HepG2 (cell line): ENCODE results near the gene SERINC1. TPM values are rescaled to one million over a fixed set of nuclear protein-coding genes. Genes with fewer than 3 reads are reported as not detected.

Source experiments
- ATAC-seq: fragments of 200-7000 bp; cut with Tn5 transposase; 3 replicates; pipeline ENCODE4 v1.9.1; 2020; ENCODE audit warnings: mild to moderate bottlenecking, moderate library complexity
- BruUV-seq: library from RNA; stranded (reverse); fragments of 400-500 nt; replicated peaks from 2 replicates; lab custom pipeline; 2021; lab: Mats Ljungman, UMichigan
- CTCF ChIA-PET: fragments of 300-600 bp; formaldehyde crosslinking; extraction: SDS; loops from one replicate; lab custom pipeline; 2021; ENCODE audit warnings: low total read pairs, inconsistent platforms, low intra/inter-chr PET ratio; lab: Yijun Ruan, JAX
- POLR2A ChIA-PET: fragments of 350-600 bp; sonication (Branson Sonifier 250); formaldehyde crosslinking; loops from one replicate; lab custom pipeline; 2020; ENCODE audit warnings: antibody characterized with exemption, inconsistent platforms; lab: Yijun Ruan, JAX
- DNase-seq: peaks from one replicate; pipeline ENCODE4 v3.0.0-alpha.2; 2015; ENCODE audit warnings: low spot score
- FAIRE-seq: peaks from 3 replicates; lab custom pipeline; 2011; peaks lifted over from hg19 to GRCh38; lab: Jason Lieb, UNC
- H2AFZ ChIP-seq: one replicate; pipeline ENCODE4 v1.6.1; 2011; ENCODE audit warnings: low read length, inconsistent platforms
- H3K27ac ChIP-seq: fragments of 300-600 bp; 3 replicates; pipeline ENCODE4 v1.8.0; 2011; ENCODE audit warnings: mixed run types, mild to moderate bottlenecking, mixed read lengths, low read length, inconsistent platforms; ENCODE audit not compliant: insufficient read depth; ENCODE audit errors: extremely low read length
- H3K27me3 ChIP-seq, 2 experiments: fragments of 200-600 bp in 1 of 2; 2 replicates in 1 of 2; 3 replicates in 1 of 2; pipeline versions ENCODE4 v1.6.0 to v1.8.0; 2011; ENCODE audit warnings: low read length in 2 of 2, mild to moderate bottlenecking in 2 of 2, moderate library complexity in 2 of 2, inconsistent platforms in 1 of 2; ENCODE audit not compliant: insufficient read depth in 2 of 2, control insufficient read depth in 1 of 2
- H3K36me3 ChIP-seq, 2 experiments: fragments of 200-600 bp in 1 of 2; replicated peaks in 1 of 2; 2 replicates in 1 of 2; 3 replicates in 1 of 2; pipeline versions ENCODE4 v1.5.1 to v1.8.0; 2011; ENCODE audit warnings: low read length in 2 of 2, inconsistent platforms in 1 of 2; ENCODE audit not compliant: insufficient read depth in 2 of 2, control insufficient read depth in 1 of 2
- H3K4me1 ChIP-seq: 2 replicates; pipeline ENCODE4 v1.5.1; 2012; ENCODE audit warnings: low read length, inconsistent platforms; ENCODE audit not compliant: insufficient read depth
- H3K4me2 ChIP-seq: 2 replicates; pipeline ENCODE4 v1.6.0; 2011; ENCODE audit warnings: low read depth, low read length, inconsistent platforms
- H3K4me3 ChIP-seq, 3 experiments: fragments of 200-600 bp in 1 of 3; sonication (generic), shearing (Covaris generic) in 1 of 3; replicated peaks in 1 of 3; 2 replicates each; pipeline ENCODE4 v1.5.1; 2011 to 2016; ENCODE audit warnings: low read length in 3 of 3, inconsistent platforms in 2 of 3, low read depth in 2 of 3, mild to moderate bottlenecking in 2 of 3, control low read depth in 1 of 3, mixed read lengths in 1 of 3; ENCODE audit not compliant: insufficient read depth in 1 of 3
- H3K79me2 ChIP-seq: one replicate; pipeline ENCODE4 v1.6.1; 2011; ENCODE audit warnings: low read length, inconsistent platforms; ENCODE audit not compliant: insufficient read depth
- H3K9ac ChIP-seq: 2 replicates; pipeline ENCODE4 v1.6.0; 2011; ENCODE audit warnings: mild to moderate bottlenecking, low read depth, low read length, inconsistent platforms; ENCODE audit not compliant: insufficient read depth
- H3K9me3 ChIP-seq: 2 replicates; pipeline ENCODE4 v1.5.1; 2012; ENCODE audit warnings: mild to moderate bottlenecking, low read length
- H4K20me1 ChIP-seq: 2 replicates; pipeline ENCODE4 v1.6.0; 2011; ENCODE audit warnings: inconsistent platforms, mild to moderate bottlenecking, low read length, moderate library complexity; ENCODE audit not compliant: insufficient read depth
- ARNTL ChIP-seq: sonication (generic); formaldehyde crosslinking; IDR thresholded peaks from 2 replicates; pipeline ENCODE4 v1.4.0; 2020; ENCODE audit warnings: mild to moderate bottlenecking, missing genetic modification reagents
- CENPT ChIP-seq: sonication (generic); formaldehyde crosslinking; IDR thresholded peaks from 2 replicates; pipeline ENCODE4 v1.8.0; 2022; ENCODE audit warnings: low read depth, mild to moderate bottlenecking, moderate library complexity, missing genetic modification reagents
- ELF4 ChIP-seq: sonication (generic); formaldehyde crosslinking; IDR thresholded peaks from 2 replicates; pipeline ENCODE4 v1.5.0; 2020; ENCODE audit warnings: missing genetic modification reagents, mild to moderate bottlenecking, moderate library complexity, borderline replicate concordance
- JUND ChIP-seq: sonication (generic); formaldehyde crosslinking; IDR thresholded peaks from 2 replicates; pipeline ENCODE4 v1.8.0; 2022; ENCODE audit warnings: mild to moderate bottlenecking, missing genetic modification reagents
- KLF13 ChIP-seq: sonication (generic); formaldehyde crosslinking; IDR thresholded peaks from 2 replicates; pipeline ENCODE4 v1.4.0; 2020; ENCODE audit warnings: mild to moderate bottlenecking, missing genetic modification reagents
- NCOA1 ChIP-seq: sonication (generic); formaldehyde crosslinking; IDR thresholded peaks from 2 replicates; pipeline ENCODE4 v1.9.0; 2021; ENCODE audit warnings: missing genetic modification reagents
- NRL ChIP-seq: sonication (generic); formaldehyde crosslinking; IDR thresholded peaks from 2 replicates; pipeline ENCODE4 v1.5.0; 2020; ENCODE audit warnings: missing genetic modification reagents, mild to moderate bottlenecking, moderate library complexity, borderline replicate concordance
- PCBP2 ChIP-seq: fragments of 200-400 bp; formaldehyde crosslinking; optimal IDR thresholded peaks from 2 replicates; pipeline ENCODE3; 2018; ENCODE audit warnings: low read length, low read depth; ENCODE audit not compliant: poor library complexity, severe bottlenecking
- PITX1 ChIP-seq: sonication (generic); formaldehyde crosslinking; IDR thresholded peaks from 2 replicates; pipeline ENCODE4 v1.5.1; 2020; ENCODE audit warnings: mild to moderate bottlenecking, missing genetic modification reagents
- SCMH1 ChIP-seq: sonication (generic); formaldehyde crosslinking; IDR thresholded peaks from 2 replicates; pipeline ENCODE4 v1.9.0; 2021; ENCODE audit warnings: missing genetic modification reagents, mild to moderate bottlenecking, borderline replicate concordance
- SIX1 ChIP-seq: sonication (generic); formaldehyde crosslinking; IDR thresholded peaks from 2 replicates; pipeline ENCODE4 v1.4.0; 2020; ENCODE audit warnings: missing genetic modification reagents, borderline replicate concordance
- SNAPC5 ChIP-seq: sonication (generic); formaldehyde crosslinking; IDR thresholded peaks from 2 replicates; pipeline ENCODE4 v1.8.1; 2023; ENCODE audit warnings: mild to moderate bottlenecking, missing genetic modification reagents, borderline replicate concordance
- TARDBP ChIP-seq: sonication (generic); formaldehyde crosslinking; IDR thresholded peaks from 2 replicates; pipeline ENCODE4 v1.8.0; 2022; ENCODE audit warnings: mild to moderate bottlenecking, missing genetic modification reagents
- YEATS2 ChIP-seq: sonication (generic); formaldehyde crosslinking; IDR thresholded peaks from 2 replicates; pipeline ENCODE4 v1.4.0; 2020; ENCODE audit warnings: missing genetic modification reagents, borderline replicate concordance
- ZBTB7B ChIP-seq: sonication (generic); formaldehyde crosslinking; IDR thresholded peaks from 2 replicates; pipeline ENCODE4 v1.4.0; 2020; ENCODE audit warnings: missing genetic modification reagents
- ZNF121 ChIP-seq: sonication (generic); formaldehyde crosslinking; IDR thresholded peaks from 2 replicates; pipeline ENCODE4 v1.5.0; 2020; ENCODE audit warnings: mild to moderate bottlenecking, missing genetic modification reagents
- ZNF138 ChIP-seq: sonication (generic); formaldehyde crosslinking; IDR thresholded peaks from 2 replicates; pipeline ENCODE4 v1.5.0; 2020; ENCODE audit warnings: mild to moderate bottlenecking, low read depth, missing genetic modification reagents
- ZNF580 ChIP-seq: IDR thresholded peaks from 2 replicates; pipeline ENCODE4 v1.6.1; 2016; ENCODE audit warnings: low read depth, borderline replicate concordance
- WGBS: methylation state at CpG from one replicate; pipeline ENCODE4 v1.1.6; 2017; ENCODE audit warnings: low lambda C conversion rate; 5-methylcytosine and 5-hydroxymethylcytosine counted together
- in situ Hi-C: cut with HindIII; loops from 2 replicates; pipeline ENCODE4 v1.10.0; 2017; ENCODE audit warnings: low pct_unique_long_range_greater_than_20kb; ENCODE audit not compliant: extremely low pct_ligation_motif_present
- intact Hi-C: fragments of 100-400 bp; cut with micrococcal nuclease; formaldehyde crosslinking; loops from one replicate; pipeline ENCODE4 v1.10.0; 2022; ENCODE audit not compliant: unreplicated experiment
- polyA plus RNA-seq, 8 experiments: library from polyadenylated mRNA; depleted of rRNA in 3 of 8; stranded (reverse) in 7 of 8; unstranded in 1 of 8; fragments of >200 nt; fragmentation: Illumina TruSeq in 4 of 8; extraction: Trizol in 4 of 8; gene quantifications; 2 replicates each; pipeline versions ENCODE4 v1.2.1 to v1.2.3, GENCODE V29; 2011 to 2016; ENCODE audit warnings: low read depth in 4 of 8, missing spikeins in 1 of 8, mixed read lengths in 1 of 8; ENCODE audit not compliant: insufficient read depth in 1 of 8
- total RNA-seq, 5 experiments: library from RNA; depleted of rRNA; stranded (reverse); fragments of >200 nt; fragmentation: Illumina TruSeq; extraction: Trizol; gene quantifications; 2 replicates each; pipeline ENCODE4 v1.2.3, GENCODE V29; 2016; ENCODE audit warnings: low read depth in 1 of 5
- TF ChIP-seq, protein P1 (sequence below): sonication (generic); formaldehyde crosslinking; IDR thresholded peaks from 2 replicates; pipeline ENCODE4 v1.4.0; 2020; ENCODE audit warnings: missing genetic modification reagents
- TF ChIP-seq, protein P2 (sequence below): sonication (generic); formaldehyde crosslinking; IDR thresholded peaks from 2 replicates; pipeline ENCODE4 v1.8.1; 2023; ENCODE audit warnings: mild to moderate bottlenecking, missing genetic modification reagents

Gene SERINC1
- total and polyA plus RNA-seq, 2 of the 13 experiments (the other 11 are each of a cell fraction or from before 2014, with no cell fraction given) = 93.5 to 112 TPM

GRCh38 chr6:122482750-122483080 is 11.1 kb upstream of the SERINC1 start:
- no peak for FAIRE-seq
- CTCF ChIA-PET = no interaction called here

More at GRCh38 chr6:122482750-122483080, 11.1 kb upstream of the SERINC1 start:
- H2AFZ ChIP-seq = no peak overlapping the region
- no peaks in the 10 kb centered on the region for H3K36me3 ChIP-seq
- H3K79me2 ChIP-seq = no peaks in the 10 kb centered on the region
- H3K27me3 ChIP-seq = no peaks in the 10 kb centered on the region
- intact Hi-C loops (no loop called here), in situ Hi-C loops (loop anchor here (25.0 kb wide), 1 partner anchor 355 kb away; no protein-coding TSS in a partner anchor)
- H3K4me2 ChIP-seq = no peak overlapping the region
- ATAC-seq (no peak), DNase-seq (no peak)
- no peak overlapping the region for H3K27ac ChIP-seq
- no peaks in the 10 kb centered on the region for H3K4me1 ChIP-seq
- POLR2A ChIA-PET = no interaction called here
- no peaks in the 10 kb centered on the region for H3K9me3 ChIP-seq
- 30% methylated on average over 6 of the region's 7 CpGs for WGBS
- H4K20me1 ChIP-seq = no peaks in the 10 kb centered on the region
- TF ChIP-seq NRL (CRISPR knock-in tag) (no peak), TARDBP (CRISPR knock-in tag) (no peak), ZNF121 (CRISPR knock-in tag) (no peak), SIX1 (CRISPR knock-in tag) (no peak), ZNF580 (CRISPR knock-in tag) (no peak), NCOA1 (no peak), ELF4 (CRISPR knock-in tag) (no peak), PCBP2 (no peak), ZNF138 (CRISPR knock-in tag) (no peak), KLF13 (CRISPR knock-in tag) (no peak), SCMH1 (CRISPR knock-in tag) (no peak), JUND (no peak), PITX1 (no peak), ZBTB7B (CRISPR knock-in tag) (no peak), CENPT (no peak), SNAPC5 (no peak), ARNTL (no peak), YEATS2 (CRISPR knock-in tag) (no peak)
- TF ChIP-seq, protein P1, sequence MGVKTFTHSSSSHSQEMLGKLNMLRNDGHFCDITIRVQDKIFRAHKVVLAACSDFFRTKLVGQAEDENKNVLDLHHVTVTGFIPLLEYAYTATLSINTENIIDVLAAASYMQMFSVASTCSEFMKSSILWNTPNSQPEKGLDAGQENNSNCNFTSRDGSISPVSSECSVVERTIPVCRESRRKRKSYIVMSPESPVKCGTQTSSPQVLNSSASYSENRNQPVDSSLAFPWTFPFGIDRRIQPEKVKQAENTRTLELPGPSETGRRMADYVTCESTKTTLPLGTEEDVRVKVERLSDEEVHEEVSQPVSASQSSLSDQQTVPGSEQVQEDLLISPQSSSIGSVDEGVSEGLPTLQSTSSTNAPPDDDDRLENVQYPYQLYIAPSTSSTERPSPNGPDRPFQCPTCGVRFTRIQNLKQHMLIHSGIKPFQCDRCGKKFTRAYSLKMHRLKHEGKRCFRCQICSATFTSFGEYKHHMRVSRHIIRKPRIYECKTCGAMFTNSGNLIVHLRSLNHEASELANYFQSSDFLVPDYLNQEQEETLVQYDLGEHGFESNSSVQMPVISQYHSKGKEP (CRISPR knock-in tag) = no peak
- TF ChIP-seq, protein P2, sequence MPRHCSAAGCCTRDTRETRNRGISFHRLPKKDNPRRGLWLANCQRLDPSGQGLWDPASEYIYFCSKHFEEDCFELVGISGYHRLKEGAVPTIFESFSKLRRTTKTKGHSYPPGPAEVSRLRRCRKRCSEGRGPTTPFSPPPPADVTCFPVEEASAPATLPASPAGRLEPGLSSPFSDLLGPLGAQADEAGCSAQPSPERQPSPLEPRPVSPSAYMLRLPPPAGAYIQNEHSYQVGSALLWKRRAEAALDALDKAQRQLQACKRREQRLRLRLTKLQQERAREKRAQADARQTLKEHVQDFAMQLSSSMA (CRISPR knock-in tag) = no peak
- H3K4me3 ChIP-seq = no peak overlapping the region
- no peak overlapping the region for H3K9ac ChIP-seq
- BruUV-seq = no TSS peak
